Pulmonary artery endothelial cell (primary cell): ENCODE measurements around the gene PPARG. TPM values are rescaled to one million over a fixed set of nuclear protein-coding genes. Genes with fewer than 3 reads are reported as not detected.
"Not testable (repeated sequence)": the region's sequence is repeated elsewhere in the genome, so short reads cannot be mapped to it uniquely, and the experiment has no call there.

Experiments
- DNase-seq: peaks from one replicate; pipeline ENCODE4 v3.0.0-alpha.2; 2011; ENCODE audit warnings: low read depth, low spot score
- total RNA-seq: library from RNA; depleted of rRNA; stranded (reverse); fragments of >200 nt; gene quantifications from 2 replicates; pipeline ENCODE4 v1.2.3, GENCODE V29; 2014

The PPARG gene
- total RNA-seq, 1 donor from 2014 or later: 6.1 TPM

- no peak for DNase-seq
These were observed 10.3 kb upstream of the PPARG start for GRCh38 chr3:12278566-12278965.

DNA sequence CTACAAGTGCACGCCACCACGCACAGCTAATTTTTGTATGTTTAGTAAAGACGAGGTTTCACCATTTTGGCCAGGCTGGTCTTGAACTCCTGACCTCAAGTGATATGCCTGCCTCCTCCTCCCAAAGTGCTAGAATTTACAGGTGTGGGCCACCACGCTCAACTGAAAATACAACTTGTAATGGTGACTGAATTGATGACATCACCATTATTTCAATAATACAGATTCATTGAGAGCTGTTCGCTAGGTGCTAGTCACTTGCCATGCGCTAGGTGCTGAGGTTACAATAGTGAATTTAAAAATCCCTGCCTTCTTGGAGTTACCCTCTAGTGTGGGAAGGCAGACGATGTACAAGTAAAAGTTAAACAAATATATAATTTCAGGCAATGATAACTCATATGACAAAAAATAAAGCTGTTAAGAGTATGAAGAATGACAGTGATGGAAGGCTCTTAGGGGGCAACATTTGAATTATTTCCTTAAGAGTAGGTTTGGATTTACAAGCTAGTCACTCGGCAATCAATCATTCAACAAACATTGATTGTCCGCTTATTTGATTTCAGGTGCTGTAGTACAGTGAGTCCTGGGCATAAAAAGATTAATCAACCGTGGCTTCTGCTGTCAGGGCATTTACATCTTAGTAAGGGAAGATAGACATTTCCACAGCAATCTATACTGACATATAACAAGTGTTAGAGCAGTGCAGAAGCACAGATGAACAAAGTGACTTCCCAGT lies 9.1 kb upstream of the PPARG start:
- DNase-seq: no peak

DNA sequence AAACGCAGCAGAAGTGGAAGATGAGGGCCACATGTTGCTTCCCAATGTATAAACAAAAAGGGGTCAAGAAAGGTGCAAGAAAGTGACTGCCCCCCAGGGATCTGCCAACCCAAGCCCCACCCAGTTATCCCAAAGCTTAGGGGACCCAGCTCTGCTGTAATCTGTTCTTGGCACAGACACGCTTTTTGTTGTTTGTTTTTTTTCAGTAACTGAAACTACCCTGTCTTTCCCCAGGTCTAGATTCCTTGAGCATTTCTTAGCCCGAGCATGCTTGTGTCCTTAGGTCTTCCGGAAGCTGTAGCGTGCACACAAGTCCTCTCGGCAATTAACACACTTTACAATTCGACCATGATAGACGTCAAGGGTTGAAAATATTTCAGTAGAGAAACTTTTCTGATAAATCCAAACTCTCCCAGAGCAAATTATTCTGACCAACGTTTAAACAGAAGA lies 8.5 kb upstream of the PPARG start:
- DNase-seq: no peak

GRCh38 chr3:12284591-12284990 lies 4.3 kb upstream of the PPARG start:
- DNase-seq: no peak

GRCh38 chr3:12285003-12285555 lies 3.8 kb upstream of the PPARG start:
- no peak for DNase-seq

DNA sequence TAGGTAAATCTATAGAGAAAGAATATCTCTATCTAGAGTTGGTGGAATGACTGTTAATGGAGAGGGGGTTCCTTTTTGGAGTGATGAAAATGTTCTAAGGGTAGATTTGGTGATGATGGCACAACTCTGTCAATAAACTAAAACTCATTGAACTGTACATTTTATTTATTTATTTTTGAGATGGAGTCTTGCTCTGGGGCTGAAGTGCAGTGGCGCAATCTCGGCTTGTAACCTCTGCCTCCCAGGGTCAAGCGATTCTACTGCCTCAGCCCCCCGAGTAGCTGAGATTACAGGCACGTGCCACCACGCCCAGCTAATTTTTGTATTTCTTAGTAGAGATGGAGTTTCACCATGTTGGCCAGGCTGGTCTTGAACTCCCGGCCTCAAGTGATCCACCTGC lies 3.1 kb upstream of the PPARG start:
- DNase-seq: not testable (repeated sequence)

DNA sequence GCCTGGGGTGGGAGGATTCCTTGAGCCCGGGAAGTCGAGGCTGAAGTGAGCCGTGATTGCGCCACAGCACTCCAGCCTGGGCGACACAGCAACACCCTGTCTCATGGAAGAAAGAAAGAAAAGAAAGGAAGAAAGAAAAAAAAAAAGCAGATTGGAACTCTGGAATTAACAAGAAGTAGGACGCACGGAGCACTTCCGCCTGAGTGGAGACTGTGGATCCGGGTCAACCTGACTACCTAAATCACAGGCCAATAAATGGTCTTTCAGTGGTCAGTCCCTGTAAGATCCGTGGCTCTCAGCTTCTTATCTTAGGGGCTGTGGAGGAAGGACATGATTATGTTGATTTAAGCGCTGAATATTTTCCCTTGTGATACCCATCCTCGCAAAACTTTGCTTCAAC lies 2.4 kb upstream of the PPARG start:
- no peak for DNase-seq

GRCh38 chr3:12286927-12287726 lies 1.7 kb upstream of the PPARG start:
- no peak for DNase-seq

GRCh38 chr3:12287727-12288181 lies 1.1 kb upstream of the PPARG start:
- no peak for DNase-seq

GRCh38 chr3:12289524-12289923 lies 654 bp downstream of the PPARG start:
- no peak for DNase-seq

DNA sequence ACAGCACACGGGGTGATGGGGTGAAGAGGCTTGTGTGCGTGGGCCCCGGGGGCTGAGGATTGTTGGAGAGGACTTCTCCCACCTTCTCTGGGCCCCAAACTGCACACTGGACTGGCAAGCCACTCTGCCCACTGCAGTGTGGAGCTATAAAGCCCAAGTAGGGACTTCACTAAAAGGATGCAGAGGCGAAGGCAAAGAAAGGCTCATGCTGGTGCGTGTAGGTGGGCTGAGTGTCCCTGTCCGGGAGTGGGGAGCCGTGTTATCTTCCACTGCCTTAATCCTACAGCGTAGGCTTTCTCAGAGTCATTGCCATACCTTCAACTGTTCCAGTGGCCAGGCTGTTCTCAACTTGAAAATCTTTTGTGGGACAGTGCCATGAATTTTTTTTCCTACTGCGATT lies 3.9 kb downstream of the PPARG start:
- DNase-seq: no peak

GRCh38 chr3:12294885-12295580 lies 6.2 kb downstream of the PPARG start:
- DNase-seq: no peak

GRCh38 chr3:12296511-12296910 lies 7.6 kb downstream of the PPARG start:
- no peak for DNase-seq

GRCh38 chr3:12299026-12299425 lies 10.2 kb downstream of the PPARG start:
- DNase-seq: no peak

DNA sequence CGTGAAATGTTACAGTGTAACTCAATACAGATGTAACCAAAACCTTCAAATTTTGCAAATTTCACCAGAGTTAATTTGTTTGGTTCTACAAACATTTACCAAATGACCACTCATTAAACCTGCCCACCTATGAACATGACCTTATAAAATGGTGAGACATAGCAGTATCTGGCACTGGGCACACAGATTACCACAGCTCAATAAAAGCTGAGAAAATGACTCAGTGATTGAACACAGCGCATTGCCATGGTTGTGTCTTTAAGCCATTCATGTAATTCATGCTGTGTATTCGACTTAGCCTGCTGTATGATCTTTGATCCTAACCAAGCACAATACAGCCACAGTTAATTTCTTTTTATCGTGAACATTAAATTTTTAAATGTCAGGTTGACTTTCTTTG lies 11.3 kb downstream of the PPARG start:
- DNase-seq: no peak

GRCh38 chr3:12301031-12301430 lies 12.2 kb downstream of the PPARG start:
- no peak for DNase-seq

GRCh38 chr3:12301513-12301912 lies 12.6 kb downstream of the PPARG start:
- DNase-seq: no peak

- DNase-seq: no peak
These were observed 13.7 kb downstream of the PPARG start for GRCh38 chr3:12302564-12302963.

GRCh38 chr3:12303534-12303933 lies 14.7 kb downstream of the PPARG start:
- no peak for DNase-seq

DNA sequence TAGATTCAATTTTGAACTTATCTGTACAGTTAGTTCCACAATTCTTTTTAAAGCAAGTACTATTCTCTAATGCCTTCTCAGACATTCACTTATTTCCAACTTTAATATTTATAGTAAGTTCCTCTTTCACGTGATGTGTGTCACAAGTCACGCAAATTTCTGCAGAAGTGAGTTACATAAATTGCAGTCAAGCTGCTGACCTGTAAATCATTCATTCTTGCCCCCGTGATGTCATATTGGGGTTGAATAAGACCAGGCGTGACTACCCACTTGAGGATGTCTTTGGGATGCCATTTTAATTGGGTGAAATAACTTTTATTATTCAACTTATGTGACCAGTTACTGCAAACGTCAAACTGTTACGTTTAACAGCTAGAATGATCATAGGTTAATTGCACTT lies 15.1 kb downstream of the PPARG start:
- no peak for DNase-seq

GRCh38 chr3:12307136-12307535 lies 18.3 kb downstream of the PPARG start:
- no peak for DNase-seq

GRCh38 chr3:12308517-12308916 lies 19.6 kb downstream of the PPARG start:
- peak; percentile 39 for DNase-seq
